WERI-Rb-1 (cell line): Measurements from ENCODE around the gene CNTNAP2.

Source experiments
- DNase-seq: peaks from one replicate; pipeline ENCODE4 v3.0.0-alpha.2; 2020
- H3K27ac ChIP-seq: fragments of 250-450 bp; sonication (Bioruptor Pico); 2 replicates; pipeline ENCODE4 v1.5.1; 2020; ENCODE audit warnings: mild to moderate bottlenecking, moderate library complexity
- H3K27me3 ChIP-seq: fragments of 250-450 bp; sonication (Bioruptor Pico); 2 replicates; pipeline ENCODE4 v1.5.1; 2021; ENCODE audit warnings: mild to moderate bottlenecking, low read depth, moderate library complexity; ENCODE audit not compliant: insufficient read depth, severe bottlenecking
- H3K36me3 ChIP-seq: fragments of 250-450 bp; sonication (Bioruptor Pico); 2 replicates; pipeline ENCODE4 v1.5.1; 2020; ENCODE audit warnings: mild to moderate bottlenecking, moderate library complexity
- H3K4me3 ChIP-seq: 2 replicates; pipeline ENCODE4 v1.5.1; 2011; ENCODE audit warnings: low read depth, mild to moderate bottlenecking, control low read depth, low read length
- H3K9me3 ChIP-seq: fragments of 250-450 bp; sonication (Bioruptor Pico); 2 replicates; pipeline ENCODE4 v1.5.1; 2021; ENCODE audit warnings: mild to moderate bottlenecking, moderate library complexity; ENCODE audit not compliant: severe bottlenecking
- CTCF ChIP-seq: IDR thresholded peaks from 2 replicates; pipeline ENCODE4 v1.5.1; 2011; ENCODE audit warnings: low read depth, mild to moderate bottlenecking, control low read depth, inconsistent platforms, low read length

The CNTNAP2 gene

GRCh38 chr7:147859486-147859885 lies 1742.9 kb downstream of the CNTNAP2 start:
- Histone ChIP-seq H3K9me3 (no peaks in the 10 kb centered on the region), H3K27me3 (no peaks in the 10 kb centered on the region)
- no peak for TF ChIP-seq CTCF

GRCh38 chr7:147861058-147861716 lies 1744.6 kb downstream of the CNTNAP2 start:
- no peak for TF ChIP-seq CTCF
- Histone ChIP-seq H3K36me3 (no peaks in the 10 kb centered on the region), H3K4me3 (no peak overlapping the region), H3K27me3 (no peaks in the 10 kb centered on the region), H3K9me3 (no peaks in the 10 kb centered on the region), H3K27ac (no peak overlapping the region)
- DNase-seq, result no peak

More at GRCh38 chr7:147859486-147859885, 1742.9 kb downstream of the CNTNAP2 start:
- Histone ChIP-seq H3K36me3 (no peaks in the 10 kb centered on the region), H3K4me3 (no peak overlapping the region), H3K27ac (no peak overlapping the region)
- DNase-seq, result no peak

- Histone ChIP-seq H3K9me3 (no peaks in the 10 kb centered on the region), H3K27me3 (no peaks in the 10 kb centered on the region), H3K27ac (no peak overlapping the region), H3K36me3 (no peaks in the 10 kb centered on the region), H3K4me3 (no peak overlapping the region)
- TF ChIP-seq CTCF, result no peak
- DNase-seq, result no peak
Observed at GRCh38 chr7:147861945-147862344, 1745.3 kb downstream of the CNTNAP2 start.

GRCh38 chr7:147869456-147869855 lies 1752.9 kb downstream of the CNTNAP2 start:
- Histone ChIP-seq H3K27ac (no peak overlapping the region), H3K4me3 (no peak overlapping the region), H3K36me3 (no peaks in the 10 kb centered on the region), H3K9me3 (no peaks in the 10 kb centered on the region), H3K27me3 (no peaks in the 10 kb centered on the region)
- no peak for DNase-seq
- TF ChIP-seq CTCF, result no peak

- no peak overlapping the region for H3K27ac ChIP-seq
- H3K27me3 ChIP-seq, result no peaks in the 10 kb centered on the region
- H3K9me3 ChIP-seq, result no peaks in the 10 kb centered on the region
- no peaks in the 10 kb centered on the region; the same call in 1 of the 2 replicates for H3K36me3 ChIP-seq
- H3K4me3 ChIP-seq, result no peak overlapping the region
- no peak for DNase-seq
- no peak for TF ChIP-seq CTCF
Observed at GRCh38 chr7:147878912-147879661, 1762.5 kb downstream of the CNTNAP2 start.

- no peak for DNase-seq
- no peak overlapping the region for H3K27ac ChIP-seq
- no peak overlapping the region for H3K4me3 ChIP-seq
- no peak for TF ChIP-seq CTCF
- H3K27me3 ChIP-seq, result no peaks in the 10 kb centered on the region
- no peaks in the 10 kb centered on the region for H3K9me3 ChIP-seq
- no peaks in the 10 kb centered on the region; the same call in 1 of the 2 replicates for H3K36me3 ChIP-seq
Observed at GRCh38 chr7:147885869-147886268, 1769.3 kb downstream of the CNTNAP2 start.
